NCI-H2107 treated with DMSO at 0.1 percent for 48 hours (cell line): Measurements from ENCODE around the gene ANXA2.

ENCODE experiments used
- DNase-seq: peaks from one replicate; lab custom pipeline; 2025; ENCODE audit not compliant: unreplicated experiment; lab: John Stamatoyannopoulos, UW

The ANXA2 gene

GRCh38 chr15:60390231-60390630 lies 7.6 kb downstream of the ANXA2 start:
- no peak for DNase-seq

- peak; percentile 36 for DNase-seq
Measured at GRCh38 chr15:60389261-60390077, 8.3 kb downstream of the ANXA2 start.

GRCh38 chr15:60387321-60387720 lies 10.5 kb downstream of the ANXA2 start:
- DNase-seq: no peak

- no peak for DNase-seq
Measured at GRCh38 chr15:60386615-60387014, 11.2 kb downstream of the ANXA2 start.

GRCh38 chr15:60385620-60386552 lies 11.9 kb downstream of the ANXA2 start:
- DNase-seq: no peak

GRCh38 chr15:60384526-60385126 lies 13.2 kb downstream of the ANXA2 start:
- DNase-seq: no peak

GRCh38 chr15:60384053-60384452 lies 13.7 kb downstream of the ANXA2 start:
- DNase-seq: no peak

- no peak for DNase-seq
Measured at GRCh38 chr15:60382773-60383674, 14.8 kb downstream of the ANXA2 start.

GRCh38 chr15:60381148-60381788 lies 16.5 kb downstream of the ANXA2 start:
- no peak for DNase-seq

- no peak for DNase-seq
Measured at GRCh38 chr15:60379525-60380274, 18.1 kb downstream of the ANXA2 start.

GRCh38 chr15:60379185-60379524 lies 18.6 kb downstream of the ANXA2 start:
- DNase-seq: no peak

- peak; percentile 29 for DNase-seq
Measured at GRCh38 chr15:60376677-60377095, 21.1 kb downstream of the ANXA2 start.

GRCh38 chr15:60375306-60375705 lies 22.5 kb downstream of the ANXA2 start:
- DNase-seq: no peak

- DNase-seq: peak; percentile 84
Measured at GRCh38 chr15:60374628-60375081, 23.1 kb downstream of the ANXA2 start.

- DNase-seq: peak; percentile 52
Measured at GRCh38 chr15:60374209-60374608, 23.6 kb downstream of the ANXA2 start.

- DNase-seq: no peak
Measured at GRCh38 chr15:60373745-60374144, 24.0 kb downstream of the ANXA2 start.

- DNase-seq: no peak
Measured at GRCh38 chr15:60373327-60373726, 24.5 kb downstream of the ANXA2 start.

GRCh38 chr15:60372756-60373155 lies 25.0 kb downstream of the ANXA2 start:
- no peak for DNase-seq

- no peak for DNase-seq
Measured at GRCh38 chr15:60372227-60372626, 25.6 kb downstream of the ANXA2 start.
